Upper lobe of left lung (tissue), 6 donors: ENCODE data around the gene C10orf105. TPM values are rescaled to one million over a fixed set of nuclear protein-coding genes. Genes with fewer than 3 reads are reported as not detected.

ENCODE experiments used
- ATAC-seq, 2 donors: fragments of 200-7000 bp; cut with Tn5 transposase; one replicate each; pipeline ENCODE4 v1.9.1; 2022; ENCODE audit warnings: mild to moderate bottlenecking in 2 of 2, moderate library complexity in 2 of 2; ENCODE audit not compliant: low FRiP score in 2 of 2
- DNase-seq, 2 donors: peaks; one replicate each; pipeline ENCODE4 v3.0.0-alpha.2; 2019 to 2020
- H3K27ac ChIP-seq, 4 donors: fragments of 200-600 bp; sonication (generic); one replicate each; pipeline ENCODE4 v1.5.1; 2016 to 2019
- H3K27me3 ChIP-seq, 4 donors: fragments of 200-600 bp; sonication (generic); one replicate each; pipeline ENCODE4 v1.5.1; 2017 to 2019
- H3K36me3 ChIP-seq, 4 donors: fragments of 200-600 bp; sonication (generic); one replicate each; pipeline ENCODE4 v1.5.1; 2016 to 2019
- H3K4me1 ChIP-seq, 4 donors: fragments of 200-600 bp; sonication (generic); one replicate each; pipeline ENCODE4 v1.5.1; 2018 to 2019
- H3K4me3 ChIP-seq, 4 donors: fragments of 200-600 bp; sonication (generic); one replicate each; pipeline ENCODE4 v1.5.1; 2017 to 2019; ENCODE audit warnings: mild to moderate bottlenecking in 2 of 4, moderate library complexity in 1 of 4
- H3K9me3 ChIP-seq, 4 donors: fragments of 200-600 bp; sonication (generic); one replicate each; pipeline ENCODE4 v1.5.1; 2018 to 2019
- CTCF ChIP-seq, 6 experiments: fragments of 450-650 bp in 4 of 6; fragments of 200-600 bp in 2 of 6; sonication (generic) in 2 of 6; IDR thresholded peaks; one replicate each; pipeline ENCODE4 v1.5.1; 2016 to 2019; ENCODE audit warnings: antibody characterized with exemption in 6 of 6
- EP300 ChIP-seq, 4 donors: sonication (generic); formaldehyde crosslinking; IDR thresholded peaks; one replicate each; pipeline ENCODE4 v1.5.1; 2017; ENCODE audit warnings: antibody characterized with exemption in 4 of 4, control low read depth in 2 of 4
- POLR2A ChIP-seq, 4 donors: fragments of 450-650 bp; IDR thresholded peaks; one replicate each; pipeline ENCODE4 v1.5.1; 2016 to 2017; ENCODE audit warnings: antibody characterized with exemption in 4 of 4, mild to moderate bottlenecking in 2 of 4
- POLR2AphosphoS5 ChIP-seq, 2 donors: sonication (generic); formaldehyde crosslinking; IDR thresholded peaks; one replicate each; pipeline ENCODE4 v1.5.1; 2017; ENCODE audit warnings: antibody characterized with exemption in 2 of 2
- WGBS, 2 donors: methylation state at CpG; one replicate each; pipeline ENCODE4 v1.1.5; 2017 to 2018; 5-methylcytosine and 5-hydroxymethylcytosine counted together
- total RNA-seq, 6 donors: library from RNA; depleted of rRNA in 4 of 6; stranded (reverse); fragments of >200 nt in 4 of 6; gene quantifications; one replicate each; pipeline versions ENCODE4 v1.1.0 to v1.2.1, GENCODE V29; 2016 to 2021
- donor health status: DM: no; HTN: no; CAD: no; lungs with moderate emphysema.
- donor health status: DM: no; HTN: yes; CAD: no; lungs with severe emphysema.

C10orf105 gene
- total RNA-seq, 6 donors from 2014 or later: 0.15 to 1.0 (median 0.44) TPM; not detected in 1

GRCh38 chr10:71734797-71735196 is 15.2 kb upstream of the C10orf105 start:
- DNase-seq (no peak), ATAC-seq (no peak)
- Histone ChIP-seq H3K4me1 (peaks cover 34 to 51% (median 42%) of the 10 kb centered on the region in 4 donors), H3K27me3 (no peaks in the 10 kb centered on the region), H3K27ac (peak overlapping the region in 3 of 4 donors; percentile 78 to 86 (median 84)), H3K9me3 (no peaks in the 10 kb centered on the region), H3K4me3 (no peak overlapping the region), H3K36me3 (no peaks in the 10 kb centered on the region)
- WGBS, 2 donors: 89 to 92% methylated on average over 5 of the region's 5 CpGs
- no peak for TF ChIP-seq EP300 (IDR thresholded peaks at IDR 0.05)

GRCh38 chr10:71731791-71732190 is 12.2 kb upstream of the C10orf105 start:
- no peaks in the 10 kb centered on the region for H3K9me3 ChIP-seq
- H3K4me1 ChIP-seq: peaks cover 46 to 56% (median 51%) of the 10 kb centered on the region in 4 donors
- H3K4me3 ChIP-seq: no peak overlapping the region
- DNase-seq: no peak
- H3K27me3 ChIP-seq: no peaks in the 10 kb centered on the region
- ATAC-seq: no peak
- H3K27ac ChIP-seq: no peak overlapping the region
- no peaks in the 10 kb centered on the region for H3K36me3 ChIP-seq
- 87 to 92% methylated on average over 3 to 12 of the region's 12 CpGs for WGBS, 2 donors
- TF ChIP-seq POLR2A (IDR thresholded peaks at IDR 0.05) (no peak), EP300 (IDR thresholded peaks at IDR 0.05) (no peak), POLR2AphosphoS5 (IDR thresholded peaks at IDR 0.05) (no peak), CTCF (IDR thresholded peaks at IDR 0.05) (no peak)

GRCh38 chr10:71729161-71729636 is 9.6 kb upstream of the C10orf105 start:
- WGBS, 2 donors: 28 to 32% methylated on average over 9 to 10 of the region's 10 CpGs
- peaks cover 46 to 48% (median 47%) of the 10 kb centered on the region in 4 donors for H3K4me1 ChIP-seq
- H3K4me3 ChIP-seq: no peak overlapping the region
- ATAC-seq: peak; percentile 3 to 61
- no peaks in the 10 kb centered on the region for H3K27me3 ChIP-seq
- H3K9me3 ChIP-seq: no peaks in the 10 kb centered on the region
- DNase-seq: peak in 1 of 2 donors; percentile 79
- no peaks in the 10 kb centered on the region for H3K36me3 ChIP-seq
- TF ChIP-seq POLR2AphosphoS5 (IDR thresholded peaks at IDR 0.05): peak in 1 of 2 donors; percentile 20
- TF ChIP-seq CTCF (IDR thresholded peaks at IDR 0.05): no peak
- peak overlapping the region; percentile 82 to 91 (median 86) for H3K27ac ChIP-seq

- H3K4me3 ChIP-seq: no peak overlapping the region
- H3K27ac ChIP-seq: peak overlapping the region; percentile 82 to 91 (median 86)
- H3K36me3 ChIP-seq: no peaks in the 10 kb centered on the region
- DNase-seq (peak in 1 of 2 donors; percentile 83), ATAC-seq (peak; percentile 59 to 62)
- no peaks in the 10 kb centered on the region for H3K9me3 ChIP-seq
- no peaks in the 10 kb centered on the region for H3K27me3 ChIP-seq
- peak; percentile 57 to 84 for TF ChIP-seq POLR2AphosphoS5 (IDR thresholded peaks at IDR 0.05)
- no peak for TF ChIP-seq EP300 (IDR thresholded peaks at IDR 0.05)
- peak in 1 of 4 donors; percentile 19 for TF ChIP-seq POLR2A (IDR thresholded peaks at IDR 0.05)
- no peak for TF ChIP-seq CTCF (IDR thresholded peaks at IDR 0.05)
- WGBS, 2 donors: 20 to 38% methylated on average over 5 to 8 of the region's 8 CpGs
- peaks cover 46 to 48% (median 47%) of the 10 kb centered on the region in 4 donors for H3K4me1 ChIP-seq
Measured at GRCh38 chr10:71727738-71728737, 8.5 kb upstream of the C10orf105 start.

GRCh38 chr10:71727105-71727737 is 7.6 kb upstream of the C10orf105 start:
- 51 to 57% methylated on average over 6 to 10 of the region's 12 CpGs for WGBS, 2 donors
- peaks cover 46 to 48% (median 47%) of the 10 kb centered on the region in 4 donors for H3K4me1 ChIP-seq
- no peaks in the 10 kb centered on the region for H3K36me3 ChIP-seq
- H3K9me3 ChIP-seq: no peaks in the 10 kb centered on the region
- H3K27ac ChIP-seq: peak overlapping the region; percentile 82 to 91 (median 86)
- no peak overlapping the region for H3K4me3 ChIP-seq
- peak; percentile 8 to 9 for ATAC-seq
- H3K27me3 ChIP-seq: no peaks in the 10 kb centered on the region
- DNase-seq: no peak
- TF ChIP-seq POLR2AphosphoS5 (IDR thresholded peaks at IDR 0.05): no peak
- no peak for TF ChIP-seq EP300 (IDR thresholded peaks at IDR 0.05)
- TF ChIP-seq POLR2A (IDR thresholded peaks at IDR 0.05): no peak
- no peak for TF ChIP-seq CTCF (IDR thresholded peaks at IDR 0.05)
